ENCODE measurements around the gene TMCC2.
"Not testable (repeated sequence)": the region's sequence is repeated elsewhere in the genome, so short reads cannot be mapped to it uniquely, and the experiment has no call there.

The TMCC2 gene

GRCh38 chr1:205285381-205286101 is 57.8 kb downstream of the TMCC2 start:
- peak; percentile 34 for DNase-seq

- peak; percentile 16 to 20 for DNase-seq
These were observed 58.7 kb downstream of the TMCC2 start for GRCh38 chr1:205286335-205286950.

- DNase-seq = no peak
These were observed 59.3 kb downstream of the TMCC2 start for GRCh38 chr1:205287076-205287475.

DNA sequence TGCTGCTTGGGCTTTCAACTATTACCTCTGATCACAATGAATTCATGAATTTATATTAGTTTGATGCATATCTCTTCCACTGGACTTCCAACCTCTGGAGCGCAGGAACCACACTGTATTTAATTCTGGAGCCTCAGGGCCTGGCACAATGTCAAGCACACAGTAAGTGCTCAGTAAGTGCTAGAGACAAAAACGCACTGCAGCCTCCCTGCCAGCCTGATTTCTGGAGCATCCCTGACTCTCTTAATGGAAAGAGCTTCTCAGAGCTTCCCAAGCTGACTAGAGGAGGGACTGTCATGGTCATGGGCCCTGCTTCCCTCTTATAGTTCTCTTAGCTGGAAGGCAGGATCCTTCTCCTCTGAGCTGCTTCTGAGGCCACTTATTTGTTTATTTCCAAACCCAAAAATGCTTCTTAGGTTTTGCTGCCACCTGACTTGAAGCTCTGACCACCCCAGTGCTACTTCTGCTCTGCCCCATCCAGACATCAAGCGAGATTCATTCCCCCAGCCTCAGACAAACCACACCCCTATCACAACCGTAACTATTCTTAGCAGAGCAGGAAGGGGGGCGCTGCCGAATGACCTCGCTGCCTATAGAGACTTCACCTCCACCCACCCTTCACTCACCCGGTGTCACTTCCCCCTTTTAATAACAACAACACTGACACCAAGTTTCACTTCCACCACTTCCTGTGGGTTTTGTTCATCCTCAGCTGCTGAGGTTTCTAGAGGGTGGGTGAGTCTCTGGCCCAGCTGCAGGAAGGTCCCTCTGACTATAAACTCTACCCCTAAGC is 60.2 kb downstream of the TMCC2 start:
- DNase-seq = peak; percentile 52 to 59

DNA sequence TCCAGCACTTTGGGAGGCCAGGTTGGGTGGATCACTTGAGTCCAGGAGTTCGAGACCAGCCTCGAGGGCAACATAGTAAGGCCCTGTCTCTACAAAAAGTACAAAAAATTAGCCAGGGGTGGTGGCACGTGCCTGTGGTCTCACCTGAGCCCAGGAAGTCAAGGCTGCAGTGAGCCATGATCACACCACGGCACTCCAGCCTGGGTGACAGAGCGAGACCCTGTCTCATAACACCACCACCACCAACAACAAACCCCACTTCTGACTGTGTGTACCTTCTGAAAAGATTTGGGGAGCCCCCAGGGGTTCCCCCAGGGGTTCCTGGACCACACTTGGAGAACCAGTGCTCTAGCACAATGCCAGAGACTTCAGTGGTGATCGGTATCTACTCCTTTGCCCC is 63.9 kb downstream of the TMCC2 start:
- DNase-seq = no peak

DNA sequence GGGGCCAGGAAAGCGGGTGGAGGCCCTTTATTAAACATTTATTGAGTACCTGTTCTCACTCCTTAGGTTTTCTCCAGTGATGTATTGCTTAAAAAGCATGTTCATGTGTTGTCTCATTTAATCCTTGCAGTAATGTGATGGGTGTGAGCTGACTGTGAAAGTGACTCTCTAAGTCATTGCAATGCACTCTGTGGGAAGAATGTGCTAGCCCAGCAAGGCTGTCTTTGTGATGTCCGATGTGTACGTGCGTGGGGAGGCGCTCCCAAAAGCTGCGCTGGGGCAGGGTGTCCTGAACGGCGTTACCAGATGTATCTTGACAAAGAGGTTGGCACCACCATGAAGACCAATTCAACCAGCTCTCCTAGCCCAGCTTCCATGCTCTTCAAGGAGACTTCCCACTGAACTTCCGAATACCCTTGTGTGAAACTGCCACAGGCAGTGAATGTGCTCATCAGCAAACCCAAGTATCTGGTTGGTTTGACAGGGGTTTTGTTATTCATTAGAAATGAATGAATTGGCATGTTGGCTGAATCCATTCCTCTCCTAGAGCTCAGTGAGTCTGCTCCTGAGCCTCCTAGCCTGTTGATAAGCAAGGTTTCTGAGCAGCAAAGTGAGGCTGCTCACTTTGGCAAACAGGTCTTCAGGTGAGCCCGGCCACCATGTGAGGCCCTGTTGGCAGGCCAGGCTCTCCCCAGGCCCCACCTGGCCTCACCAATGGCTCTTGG is 65.8 kb downstream of the TMCC2 start:
- no peak for DNase-seq

- DNase-seq = no peak
These were observed 66.6 kb downstream of the TMCC2 start for GRCh38 chr1:205294175-205294917.

DNA sequence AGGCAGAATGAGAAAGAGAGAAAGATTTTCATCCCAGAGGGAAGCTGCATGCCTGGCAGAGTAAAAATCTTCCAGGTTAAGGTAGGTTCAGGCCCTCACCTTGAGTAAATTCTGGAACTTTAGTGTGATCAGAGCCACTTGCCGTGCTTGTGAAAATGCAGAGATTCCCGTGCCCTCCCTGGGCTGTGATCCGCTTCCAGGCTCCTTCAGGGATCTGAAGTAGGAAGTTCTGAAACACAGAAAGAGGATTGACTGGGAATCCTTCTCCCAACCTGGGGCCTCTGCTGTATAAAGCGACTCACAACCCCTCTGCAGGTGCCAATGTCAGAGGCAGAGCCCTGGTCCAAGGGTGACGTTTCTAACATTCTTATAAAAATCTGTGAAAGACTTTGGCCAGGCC is 67.2 kb downstream of the TMCC2 start:
- no peak for DNase-seq

GRCh38 chr1:205296154-205296553 is 68.4 kb downstream of the TMCC2 start:
- DNase-seq = no peak

DNA sequence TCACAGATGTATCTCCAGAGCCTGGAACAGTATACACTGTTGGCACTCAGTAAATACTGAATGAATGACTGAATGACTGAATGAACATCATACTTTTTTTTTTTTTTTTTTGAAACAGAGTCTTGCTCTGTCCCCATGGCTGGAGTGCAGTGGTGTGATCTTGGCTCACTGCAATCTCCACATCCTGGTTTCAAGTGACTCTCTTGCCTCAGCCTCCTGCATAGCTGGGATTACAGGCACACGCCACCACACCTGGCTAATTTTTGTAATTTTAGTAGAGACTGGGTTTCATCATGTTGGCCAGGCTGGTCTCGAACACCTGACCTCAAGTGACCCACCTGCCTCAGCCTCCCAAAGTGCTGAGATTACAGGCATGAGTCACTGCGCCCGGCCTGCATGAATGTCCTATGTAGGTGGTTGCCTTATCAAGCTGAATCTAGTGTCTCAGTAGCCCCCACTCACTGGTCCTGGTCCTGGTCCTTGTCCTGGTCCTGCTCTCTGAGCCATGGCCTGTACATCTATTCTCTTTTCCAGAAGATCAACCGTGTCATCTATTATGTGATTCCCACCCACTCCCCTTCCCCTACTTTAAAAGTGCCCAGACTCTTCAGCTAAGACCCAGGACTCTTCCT is 69.9 kb downstream of the TMCC2 start:
- not testable (repeated sequence) for DNase-seq

DNA sequence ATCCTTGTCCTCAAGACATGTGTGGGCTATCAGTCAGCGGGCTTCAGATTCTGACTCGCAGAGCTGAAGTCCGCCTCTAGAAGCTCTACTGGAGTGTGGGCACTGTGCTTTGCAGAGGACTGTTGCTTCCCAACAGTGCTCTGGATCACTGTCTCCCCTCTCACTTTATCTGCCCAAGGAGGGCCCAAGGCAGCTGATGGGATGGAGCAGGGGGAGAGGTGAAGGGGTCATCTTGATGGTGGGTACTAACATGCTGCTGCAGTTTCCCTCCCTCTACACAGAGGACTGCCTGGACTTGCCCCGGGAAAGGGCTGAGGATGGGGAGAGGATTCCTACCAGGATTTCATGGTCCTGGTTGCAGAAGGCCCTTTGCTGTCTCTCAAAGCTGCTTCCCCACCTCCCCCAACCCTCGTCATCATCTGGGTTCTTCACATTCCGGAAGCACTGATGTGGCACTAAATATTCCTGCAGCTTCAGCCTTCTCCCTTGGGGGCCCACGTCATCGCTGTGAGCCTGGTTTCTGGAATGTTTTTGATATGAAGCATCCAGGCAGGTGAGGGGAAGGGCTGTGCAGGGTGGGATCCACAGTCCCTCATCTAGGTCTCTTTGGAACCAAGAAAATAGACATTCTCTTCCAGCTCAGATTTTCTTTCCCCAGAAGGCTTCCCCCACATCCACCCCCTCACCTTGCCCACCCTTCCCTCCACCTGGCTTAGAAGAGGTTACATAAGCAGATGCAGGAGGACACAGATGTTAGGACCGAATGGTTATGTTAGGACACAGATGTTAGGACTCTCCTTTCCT is 70.6 kb downstream of the TMCC2 start:
- no peak for DNase-seq

DNA sequence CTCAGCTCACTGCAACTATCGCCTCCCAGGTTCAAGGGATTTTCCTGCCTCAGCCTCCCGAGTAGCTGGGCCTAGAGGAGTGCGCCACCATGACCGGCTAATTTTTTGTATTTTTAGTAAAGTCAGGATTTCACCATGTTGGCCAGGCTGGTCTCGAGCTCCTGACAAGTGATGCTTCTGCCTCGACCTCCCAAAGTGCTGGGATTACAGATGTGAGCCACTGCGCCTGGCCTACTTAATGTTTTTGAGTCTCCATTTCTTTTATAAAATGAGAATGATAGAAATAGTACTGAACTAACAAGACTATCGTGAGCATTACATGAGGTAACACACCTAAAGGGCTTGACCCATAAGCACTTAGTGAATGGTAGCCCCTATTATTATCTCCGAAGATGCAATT is 72.4 kb downstream of the TMCC2 start:
- no peak for DNase-seq

DNA sequence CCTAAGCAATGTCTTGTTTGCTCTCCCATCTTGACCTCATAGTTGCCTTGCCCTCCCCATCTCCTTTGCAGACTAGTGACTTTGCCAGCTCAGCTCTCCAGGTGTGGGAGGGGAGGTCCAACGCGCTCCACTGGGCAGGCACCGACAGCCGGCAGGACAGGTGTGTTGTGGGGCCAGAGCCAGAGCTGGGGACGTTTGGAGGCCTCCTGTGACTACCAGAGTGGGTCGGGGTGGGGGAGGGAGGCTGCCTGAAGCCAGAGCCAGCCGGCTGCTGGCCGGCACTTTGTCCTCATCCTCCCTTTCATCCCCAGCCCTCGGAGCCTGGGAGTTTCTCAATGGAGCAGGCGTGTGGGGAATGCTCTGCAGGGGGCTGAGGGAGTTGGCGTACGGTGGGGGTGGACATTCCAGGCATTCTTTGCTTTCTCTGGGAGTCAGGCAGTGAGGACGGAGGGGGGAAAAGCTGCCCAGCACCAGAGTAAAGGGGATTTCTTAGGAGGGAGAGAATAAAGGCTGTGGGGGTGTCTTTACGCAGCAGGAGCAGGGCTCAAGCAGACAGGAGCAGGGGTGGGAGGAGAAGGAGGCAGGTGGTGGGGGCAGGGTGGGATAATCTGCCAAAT is 73.6 kb downstream of the TMCC2 start:
- no peak for DNase-seq

DNA sequence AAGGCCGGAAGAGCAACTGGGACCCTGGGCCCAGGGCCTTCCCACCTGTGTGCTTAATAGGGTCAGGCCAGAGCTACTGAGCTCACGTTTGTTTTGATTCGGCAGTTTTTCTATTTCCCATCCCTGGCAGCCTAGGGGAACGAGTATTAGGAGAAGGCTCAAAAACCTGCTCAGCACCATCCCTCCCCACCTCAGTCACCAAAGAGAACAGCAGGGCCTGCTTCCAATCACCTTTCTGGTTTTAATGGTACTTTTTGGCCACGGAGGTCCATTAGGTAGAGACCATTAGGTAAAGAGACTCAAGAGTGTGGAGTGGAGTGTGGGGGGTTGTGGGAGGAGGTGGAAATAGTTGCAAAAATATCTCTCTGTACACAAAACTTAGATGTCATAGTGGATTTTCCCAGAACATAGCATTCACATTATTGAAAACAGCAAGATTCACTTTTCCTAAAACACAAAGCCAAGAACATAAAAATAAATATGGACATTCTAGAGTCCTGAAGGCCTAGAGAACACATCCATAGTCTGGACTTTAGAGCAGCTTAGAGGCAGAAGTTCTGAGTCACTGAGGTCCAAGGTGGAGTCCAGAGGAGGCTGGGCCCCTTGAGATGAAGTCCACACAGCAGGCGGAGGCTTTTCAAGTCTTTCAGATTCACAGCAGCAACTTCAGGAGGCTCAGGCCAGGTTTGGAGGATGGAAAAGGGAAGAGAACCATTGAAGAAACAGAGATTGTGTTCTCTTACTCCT is 74.3 kb downstream of the TMCC2 start:
- DNase-seq = no peak

DNA sequence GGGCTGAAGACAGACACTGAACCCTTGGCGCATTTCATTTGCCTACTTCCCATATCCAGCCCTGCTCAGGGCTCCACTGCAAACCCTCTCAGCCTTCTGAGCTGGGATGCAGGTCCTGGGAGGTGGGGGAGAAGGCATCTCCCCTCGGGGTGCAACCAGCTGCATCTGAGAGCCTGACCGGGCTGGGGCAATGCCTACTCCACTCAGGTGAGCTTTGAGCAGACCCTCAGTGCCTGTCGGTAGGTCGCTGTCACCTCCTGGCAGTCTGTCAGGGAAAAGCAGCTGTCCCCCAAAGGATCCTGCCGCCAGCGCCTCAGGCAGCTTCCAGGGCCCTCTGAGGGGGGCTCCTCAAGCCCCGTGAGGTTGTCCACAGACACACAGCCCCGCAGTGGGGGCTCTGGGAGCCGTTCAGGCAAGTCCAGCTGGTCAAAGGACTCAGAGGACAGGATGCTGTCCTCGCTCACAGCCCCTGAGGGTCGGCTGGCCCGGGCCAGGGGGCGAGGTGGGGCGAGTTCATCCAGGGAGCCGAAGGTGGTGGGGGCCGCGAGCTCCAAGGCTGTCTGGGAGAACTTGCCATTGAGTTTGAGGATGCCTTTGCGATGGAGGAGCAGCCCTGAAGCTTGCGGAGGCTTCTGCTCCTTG is 75.6 kb downstream of the TMCC2 start:
- DNase-seq = no peak

DNA sequence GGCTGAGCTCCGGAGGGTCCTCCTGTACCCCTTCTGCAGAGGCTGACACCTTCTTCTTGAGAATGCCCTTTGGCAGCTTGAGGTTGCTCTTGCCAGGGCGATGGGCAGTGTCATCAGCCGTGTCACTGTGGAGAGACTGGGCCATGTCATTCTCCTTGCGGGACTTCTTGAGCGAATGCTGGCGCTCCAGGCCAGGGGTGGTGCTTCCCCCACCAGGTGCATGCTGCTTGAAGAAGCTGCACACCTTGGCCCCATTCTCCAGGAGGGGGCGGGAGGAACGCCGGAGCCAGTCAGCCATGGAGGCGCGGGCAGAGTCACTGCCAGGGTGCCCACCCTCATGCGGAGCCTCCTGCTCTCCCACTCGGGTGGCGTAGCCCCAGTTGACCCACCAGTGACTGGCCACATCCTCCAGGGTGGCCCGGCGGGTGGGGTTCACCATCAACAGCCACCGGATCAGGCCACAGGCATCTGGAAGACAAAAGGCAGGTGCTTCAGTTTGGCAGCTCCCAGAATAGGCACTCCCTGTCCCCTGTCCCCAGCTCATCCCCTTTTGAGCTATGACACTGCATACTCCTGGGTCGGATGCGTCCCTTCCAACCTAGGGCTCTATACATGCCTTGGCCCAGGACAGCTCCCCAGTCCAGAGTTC is 76.4 kb downstream of the TMCC2 start:
- no peak for DNase-seq

- DNase-seq = no peak
These were observed 76.9 kb downstream of the TMCC2 start for GRCh38 chr1:205304695-205305070.

DNA sequence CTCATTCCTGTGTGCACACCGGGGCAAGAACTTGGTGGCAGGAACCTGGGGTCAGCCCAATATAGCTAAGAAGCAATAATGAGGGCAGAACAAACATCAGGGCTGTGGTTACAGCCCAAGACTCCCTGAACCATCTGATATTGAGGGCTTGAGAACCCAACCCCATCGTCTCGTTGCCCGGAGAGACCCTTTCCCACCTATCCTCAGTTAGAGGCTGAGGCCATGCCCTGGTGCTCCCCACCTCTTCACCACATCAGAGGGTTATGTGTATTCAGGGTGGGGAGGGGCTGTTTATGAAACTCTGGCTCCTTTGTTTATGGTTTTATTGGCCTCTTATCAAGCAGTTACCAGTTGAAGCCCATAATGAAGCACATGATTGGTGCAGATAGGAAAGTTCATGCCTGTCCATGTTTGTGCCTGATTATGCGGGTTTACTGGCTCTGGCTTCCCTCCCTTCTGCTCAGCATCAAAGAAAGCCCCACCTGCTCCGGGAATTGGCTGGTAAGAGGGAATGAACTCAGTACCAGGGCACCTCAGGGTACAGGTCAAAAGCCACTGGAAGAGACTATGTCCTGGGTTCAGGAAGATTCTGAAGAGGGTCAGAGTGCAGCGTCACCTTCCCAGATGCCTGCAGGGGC is 79.3 kb downstream of the TMCC2 start:
- DNase-seq = no peak
